GM21576 (cell line): ENCODE measurements around the gene TLNRD1.

Source experiments
- ATAC-seq: cut with Tn5 transposase; IDR thresholded peaks from one replicate; pipeline ENCODE4 v1.9.1; 2021; ENCODE audit warnings: mild to moderate bottlenecking, moderate library complexity; ENCODE audit not compliant: unreplicated experiment

The TLNRD1 gene

GRCh38 chr15:81001152-81002008 is 657 bp downstream of the TLNRD1 start:
- ATAC-seq: peak; percentile 27

GRCh38 chr15:81002009-81002330 is 1.2 kb downstream of the TLNRD1 start:
- ATAC-seq: no peak

- ATAC-seq: no peak
Observed at GRCh38 chr15:81002331-81003096, 1.8 kb downstream of the TLNRD1 start.

GRCh38 chr15:81003097-81003350 is 2.3 kb downstream of the TLNRD1 start:
- no peak for ATAC-seq

- no peak for ATAC-seq
Observed at GRCh38 chr15:81006124-81006523, 5.4 kb downstream of the TLNRD1 start.

GRCh38 chr15:81007428-81008064 is 6.8 kb downstream of the TLNRD1 start:
- ATAC-seq: no peak

GRCh38 chr15:81008312-81008711 is 7.6 kb downstream of the TLNRD1 start:
- no peak for ATAC-seq

GRCh38 chr15:81010086-81010485 is 9.4 kb downstream of the TLNRD1 start:
- ATAC-seq: no peak

- no peak for ATAC-seq
Observed at GRCh38 chr15:81011593-81011992, 10.9 kb downstream of the TLNRD1 start.

- no peak for ATAC-seq
Observed at GRCh38 chr15:81012588-81012987, 11.9 kb downstream of the TLNRD1 start.

GRCh38 chr15:81013396-81013929 is 12.7 kb downstream of the TLNRD1 start:
- no peak for ATAC-seq

GRCh38 chr15:81014446-81015093 is 13.8 kb downstream of the TLNRD1 start:
- no peak for ATAC-seq

- no peak for ATAC-seq
Observed at GRCh38 chr15:81015621-81016488, 15.1 kb downstream of the TLNRD1 start.

GRCh38 chr15:81016489-81017068 is 15.9 kb downstream of the TLNRD1 start:
- no peak for ATAC-seq

GRCh38 chr15:81018197-81018596 is 17.5 kb downstream of the TLNRD1 start:
- no peak for ATAC-seq

- ATAC-seq: no peak
Observed at GRCh38 chr15:81021321-81021720, 20.6 kb downstream of the TLNRD1 start.

GRCh38 chr15:81023483-81024264 is 23.0 kb downstream of the TLNRD1 start:
- ATAC-seq: peak; percentile 84

GRCh38 chr15:81024265-81024872 is 23.6 kb downstream of the TLNRD1 start:
- ATAC-seq: no peak

- no peak for ATAC-seq
Observed at GRCh38 chr15:81024936-81025335, 24.2 kb downstream of the TLNRD1 start.
